ENCODE data around the gene EXOC2. TPM values are rescaled to one million over a fixed set of nuclear protein-coding genes. Genes with fewer than 3 reads are reported as not detected.
A peak's percentile ranks its signal among the peaks of the same experiment; 100 is the strongest.

The EXOC2 gene
- total RNA-seq, 2 experiments from 2014 or later = 29.9 to 30.2 TPM

- peaks cover 52% of the 10 kb centered on the region for H3K4me1 Mint-ChIP-seq (ENCODE audit: low read depth)
- no peaks in the 10 kb centered on the region for H3K27me3 Mint-ChIP-seq
- DNase-seq (peak; percentile 58), ATAC-seq (peak; percentile 94)
- intact Hi-C loops (cut with micrococcal nuclease) = no loop called here
- ChIA-PET POLR2A (interaction anchor here (0.7 to 1.2 kb wide), 4 partner anchors 8 to 507 kb away, joined by 3 to 5 read pairs (median 4); partner anchors contain the start of gene EXOC2), CTCF (interaction anchor here (1.0 to 2.7 kb wide), 3 partner anchors 12 to 123 kb away, joined by 3 to 11 read pairs (median 5); no protein-coding TSS in a partner anchor)
- peak overlapping the region; percentile 90 for H3K27ac Mint-ChIP-seq
- peak overlapping the region; percentile 29 for H3K4me3 Mint-ChIP-seq
- peaks cover 13% of the 10 kb centered on the region for H3K36me3 Mint-ChIP-seq (ENCODE audit: low read depth)
- no peaks in the 10 kb centered on the region for H3K9me3 Mint-ChIP-seq
- TF ChIP-seq CTCF (IDR thresholded peaks at IDR 0.05) = no peak
Observed at GRCh38 chr6:684831-685636, 7.9 kb downstream of the EXOC2 start.

GRCh38 chr6:683742-684440, 9.0 kb downstream of the EXOC2 start:
- ChIA-PET POLR2A (interaction anchor here (0.6 to 1.2 kb wide), 7 partner anchors 9 to 1681 kb away, joined by 3 to 5 read pairs (median 3); partner anchors contain the start of gene EXOC2), CTCF (interaction anchor here (0.7 to 2.7 kb wide), 8 partner anchors 9 to 697 kb away, joined by 3 to 11 read pairs (median 4); partner anchors contain the start of gene EXOC2)
- H3K36me3 Mint-ChIP-seq (ENCODE audit: low read depth) = peaks cover 9% of the 10 kb centered on the region
- H3K27me3 Mint-ChIP-seq = no peaks in the 10 kb centered on the region
- H3K27ac Mint-ChIP-seq = peak overlapping the region; percentile 36
- H3K4me1 Mint-ChIP-seq (ENCODE audit: low read depth) = peaks cover 51% of the 10 kb centered on the region
- TF ChIP-seq CTCF (IDR thresholded peaks at IDR 0.05) = no peak
- peak overlapping the region; percentile 36 for H3K4me3 Mint-ChIP-seq
- no peaks in the 10 kb centered on the region for H3K9me3 Mint-ChIP-seq
- DNase-seq = peak; percentile 55
- ATAC-seq = peak; percentile 37
- intact Hi-C loops (cut with micrococcal nuclease) = no loop called here

- H3K27ac Mint-ChIP-seq = peak overlapping the region; percentile 17
- POLR2A ChIA-PET = interaction anchor here (1.6 kb wide), 1 partner anchor 12 kb away, joined by 7 read pairs; the partner anchor contains the start of gene EXOC2
- no peak overlapping the region for H3K4me3 Mint-ChIP-seq
- peaks cover 52% of the 10 kb centered on the region for H3K4me1 Mint-ChIP-seq (ENCODE audit: low read depth)
- DNase-seq (no peak), ATAC-seq (no peak)
- no peaks in the 10 kb centered on the region for H3K27me3 Mint-ChIP-seq
- intact Hi-C loops (cut with micrococcal nuclease) = no loop called here
- no peaks in the 10 kb centered on the region for H3K9me3 Mint-ChIP-seq
- H3K36me3 Mint-ChIP-seq (ENCODE audit: low read depth) = peaks cover 13% of the 10 kb centered on the region
- no peak for TF ChIP-seq CTCF (IDR thresholded peaks at IDR 0.05)
- CTCF ChIA-PET = interaction anchor here (1.6 kb wide), 1 partner anchor 41 kb away, joined by 4 read pairs; no protein-coding TSS in a partner anchor
Observed at GRCh38 chr6:680666-681340, 12.1 kb downstream of the EXOC2 start.

- ChIA-PET POLR2A (interaction anchor here (0.7 to 1.6 kb wide), 2 partner anchors 13 to 15 kb away, joined by 3 to 7 read pairs; partner anchors contain the start of gene EXOC2), CTCF (interaction anchor here (1.6 kb wide), 1 partner anchor 42 kb away, joined by 4 read pairs; no protein-coding TSS in a partner anchor)
- no peak for TF ChIP-seq CTCF (IDR thresholded peaks at IDR 0.05)
- Mint-ChIP-seq H3K9me3 (no peaks in the 10 kb centered on the region), H3K4me1 (ENCODE audit: low read depth) (peaks cover 53% of the 10 kb centered on the region), H3K4me3 (no peak overlapping the region), H3K27me3 (no peaks in the 10 kb centered on the region), H3K27ac (no peak overlapping the region), H3K36me3 (ENCODE audit: low read depth) (peaks cover 11% of the 10 kb centered on the region)
- ATAC-seq = no peak
- DNase-seq = no peak
- intact Hi-C loops (cut with micrococcal nuclease) = no loop called here
Observed at GRCh38 chr6:680251-680650, 12.7 kb downstream of the EXOC2 start.

Data from activated CD8-positive, alpha-beta T cell treated with anti-CD3 and anti-CD28 coated beads for 36 hours (primary cell).